GM18909 (cell line): ENCODE results near the gene ITM2C.

ENCODE experiments used
- ATAC-seq: cut with Tn5 transposase; IDR thresholded peaks from one replicate; pipeline ENCODE4 v1.9.1; 2021; ENCODE audit warnings: mild to moderate bottlenecking; ENCODE audit not compliant: unreplicated experiment, poor library complexity

Gene ITM2C

GRCh38 chr2:230849633-230850357 is 14.9 kb upstream of the ITM2C start:
- no peak for ATAC-seq

- no peak for ATAC-seq
These were observed 14.4 kb upstream of the ITM2C start for GRCh38 chr2:230850358-230850658.

- ATAC-seq, result no peak
These were observed 12.6 kb upstream of the ITM2C start for GRCh38 chr2:230852113-230852512.

- no peak for ATAC-seq
These were observed 3.0 kb upstream of the ITM2C start for GRCh38 chr2:230861552-230862255.

- no peak for ATAC-seq
These were observed 2.5 kb upstream of the ITM2C start for GRCh38 chr2:230862292-230862691.

- ATAC-seq, result no peak
These were observed 1.7 kb upstream of the ITM2C start for GRCh38 chr2:230863031-230863430.

GRCh38 chr2:230863442-230864121 is 1.2 kb upstream of the ITM2C start:
- no peak for ATAC-seq

- no peak for ATAC-seq
These were observed 579 bp upstream of the ITM2C start for GRCh38 chr2:230864122-230864604.

GRCh38 chr2:230865307-230865765 is 594 bp downstream of the ITM2C start:
- no peak for ATAC-seq

GRCh38 chr2:230865766-230866755 is 1.3 kb downstream of the ITM2C start:
- no peak for ATAC-seq

GRCh38 chr2:230866756-230867523 is 2.2 kb downstream of the ITM2C start:
- no peak for ATAC-seq

GRCh38 chr2:230868161-230868946 is 3.6 kb downstream of the ITM2C start:
- no peak for ATAC-seq

GRCh38 chr2:230868947-230869913 is 4.5 kb downstream of the ITM2C start:
- no peak for ATAC-seq

- no peak for ATAC-seq
These were observed 5.3 kb downstream of the ITM2C start for GRCh38 chr2:230869914-230870543.

- ATAC-seq, result no peak
These were observed 6.0 kb downstream of the ITM2C start for GRCh38 chr2:230870544-230871360.
